Lung (tissue), 12 donors: Measurements from ENCODE around the gene IQCE. TPM values are rescaled to one million over a fixed set of nuclear protein-coding genes. Genes with fewer than 3 reads are reported as not detected.

ENCODE experiments used
- ATAC-seq: fragments of 200-7000 bp; cut with Tn5 transposase; one replicate; pipeline ENCODE4 v1.9.1; 2020; ENCODE audit warnings: moderate number of reproducible peaks; ENCODE audit not compliant: insufficient read depth, low FRiP score
- DNase-seq, 3 donors: peaks; one replicate each; pipeline ENCODE4 v3.0.0-alpha.2; 2013 to 2017
- H3K27ac ChIP-seq, 2 donors: one replicate each; pipeline ENCODE4 v1.5.1; 2013; ENCODE audit warnings: mild to moderate bottlenecking in 2 of 2, moderate library complexity in 2 of 2, control low read depth in 1 of 2, inconsistent platforms in 1 of 2, low read depth in 1 of 2, low read length in 1 of 2
- H3K27me3 ChIP-seq, 3 donors: one replicate each; pipeline ENCODE4 v1.5.1; 2013; ENCODE audit warnings: low read length in 2 of 3; ENCODE audit not compliant: control insufficient read depth in 3 of 3, insufficient read depth in 3 of 3
- H3K36me3 ChIP-seq, 4 donors: one replicate each; pipeline ENCODE4 v1.5.1; 2013; ENCODE audit warnings: low read length in 4 of 4, mild to moderate bottlenecking in 1 of 4, moderate library complexity in 1 of 4; ENCODE audit not compliant: control insufficient read depth in 4 of 4, insufficient read depth in 4 of 4
- H3K4me1 ChIP-seq, 5 donors: one replicate each; pipeline ENCODE4 v1.5.1; 2013; ENCODE audit warnings: low read length in 5 of 5, mild to moderate bottlenecking in 2 of 5, moderate library complexity in 1 of 5; ENCODE audit not compliant: control insufficient read depth in 5 of 5, insufficient read depth in 5 of 5
- H3K4me3 ChIP-seq: one replicate; pipeline ENCODE4 v1.5.1; 2013; ENCODE audit warnings: mild to moderate bottlenecking, control low read depth, moderate library complexity
- H3K9ac ChIP-seq, 2 donors: one replicate each; pipeline ENCODE4 v1.5.1; 2013; ENCODE audit warnings: low read length in 2 of 2, control low read depth in 1 of 2; ENCODE audit not compliant: insufficient read depth in 1 of 2
- H3K9me3 ChIP-seq, 4 donors: one replicate each; pipeline ENCODE4 v1.5.1; 2013; ENCODE audit warnings: low read length in 3 of 4, mild to moderate bottlenecking in 1 of 4, moderate library complexity in 1 of 4; ENCODE audit not compliant: control insufficient read depth in 4 of 4, insufficient read depth in 3 of 4
- WGBS, 2 donors: extraction: QIAGEN DNeasy Blood & Tissue Kit; methylation state at CpG; one replicate each; pipeline ENCODE4 v1.1.7; 2013; 5-methylcytosine and 5-hydroxymethylcytosine counted together
- polyA plus RNA-seq, 2 donors: library from polyadenylated mRNA; stranded (reverse); fragments of 200-250 nt; gene quantifications; one replicate each; pipeline ENCODE4 v1.2.1, GENCODE V29; 2013
- total RNA-seq, 2 donors: library from RNA; depleted of rRNA in 1 of 2; stranded (reverse); fragments of >200 nt in 1 of 2; gene quantifications; one replicate each; pipeline ENCODE4 v1.2.1, GENCODE V29; 2014 to 2021
- TF ChIP-seq, protein P1 (sequence below): IDR thresholded peaks from 2 replicates; pipeline ENCODE4 v1.5.1; 2012; ENCODE audit warnings: mild to moderate bottlenecking; ENCODE audit errors: control extremely low read depth, extremely low read depth
- donor health status: control.
- donor health status: control.
- donor health status: Bipolar disorder and iron deficiency.
- donor health status: healthy.
- donor health status: DM: yes; HTN: yes; CAD: no.

Gene IQCE
- total and polyA plus RNA-seq, 4 donors = 8.1 to 29.0 (median 16.0) TPM

DNA sequence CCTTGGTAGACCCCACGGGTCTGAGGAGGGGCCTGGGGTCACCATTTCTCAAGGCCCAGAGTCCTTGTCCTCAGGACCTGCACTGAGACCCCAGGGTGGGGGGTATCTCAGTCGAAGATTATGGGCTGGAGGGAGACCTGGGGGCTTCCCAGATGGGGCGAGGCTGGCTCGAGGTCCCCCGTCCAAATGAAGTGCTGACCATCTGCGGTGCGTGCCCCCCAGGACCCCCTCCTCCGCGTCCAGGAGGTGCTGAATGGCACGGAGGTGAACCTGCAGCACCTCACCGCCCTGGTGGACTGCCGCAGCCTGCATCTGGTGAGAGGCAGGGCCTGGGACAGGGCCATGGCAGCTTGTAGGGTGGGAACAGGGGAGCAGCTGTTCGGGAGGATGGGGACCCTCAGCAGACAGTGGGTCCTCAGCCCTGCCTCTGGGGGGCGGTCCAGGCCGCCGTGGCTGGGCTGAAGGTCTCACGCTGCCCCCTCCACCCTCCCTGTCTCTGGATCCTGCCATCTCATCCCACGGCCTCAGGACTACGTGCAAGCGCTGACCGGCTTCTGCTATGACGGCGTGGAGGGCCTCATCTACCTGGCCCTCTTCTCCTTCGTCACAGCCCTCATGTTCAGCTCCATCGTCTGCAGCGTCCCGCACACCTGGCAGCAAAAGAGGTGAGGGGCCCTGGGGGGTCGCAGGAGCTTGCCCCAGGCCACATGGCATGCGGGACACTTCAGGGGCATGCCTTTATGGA, 97.3 kb downstream of the IQCE start:
- no peak overlapping the region for H3K27ac ChIP-seq
- H3K36me3 ChIP-seq = peaks cover 0 to 50% (median 30%) of the 10 kb centered on the region in 4 donors
- DNase-seq = no peak
- no peak overlapping the region for H3K4me3 ChIP-seq
- 94% methylated on average over 29 of the region's 29 CpGs for WGBS, 2 donors
- no peak overlapping the region for H3K9ac ChIP-seq
- ATAC-seq = no peak
- TF ChIP-seq, protein P1, sequence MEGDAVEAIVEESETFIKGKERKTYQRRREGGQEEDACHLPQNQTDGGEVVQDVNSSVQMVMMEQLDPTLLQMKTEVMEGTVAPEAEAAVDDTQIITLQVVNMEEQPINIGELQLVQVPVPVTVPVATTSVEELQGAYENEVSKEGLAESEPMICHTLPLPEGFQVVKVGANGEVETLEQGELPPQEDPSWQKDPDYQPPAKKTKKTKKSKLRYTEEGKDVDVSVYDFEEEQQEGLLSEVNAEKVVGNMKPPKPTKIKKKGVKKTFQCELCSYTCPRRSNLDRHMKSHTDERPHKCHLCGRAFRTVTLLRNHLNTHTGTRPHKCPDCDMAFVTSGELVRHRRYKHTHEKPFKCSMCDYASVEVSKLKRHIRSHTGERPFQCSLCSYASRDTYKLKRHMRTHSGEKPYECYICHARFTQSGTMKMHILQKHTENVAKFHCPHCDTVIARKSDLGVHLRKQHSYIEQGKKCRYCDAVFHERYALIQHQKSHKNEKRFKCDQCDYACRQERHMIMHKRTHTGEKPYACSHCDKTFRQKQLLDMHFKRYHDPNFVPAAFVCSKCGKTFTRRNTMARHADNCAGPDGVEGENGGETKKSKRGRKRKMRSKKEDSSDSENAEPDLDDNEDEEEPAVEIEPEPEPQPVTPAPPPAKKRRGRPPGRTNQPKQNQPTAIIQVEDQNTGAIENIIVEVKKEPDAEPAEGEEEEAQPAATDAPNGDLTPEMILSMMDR = no peak
- H3K4me1 ChIP-seq = no peaks in the 10 kb centered on the region
- H3K9me3 ChIP-seq = no peaks in the 10 kb centered on the region
- H3K27me3 ChIP-seq = no peaks in the 10 kb centered on the region

DNA sequence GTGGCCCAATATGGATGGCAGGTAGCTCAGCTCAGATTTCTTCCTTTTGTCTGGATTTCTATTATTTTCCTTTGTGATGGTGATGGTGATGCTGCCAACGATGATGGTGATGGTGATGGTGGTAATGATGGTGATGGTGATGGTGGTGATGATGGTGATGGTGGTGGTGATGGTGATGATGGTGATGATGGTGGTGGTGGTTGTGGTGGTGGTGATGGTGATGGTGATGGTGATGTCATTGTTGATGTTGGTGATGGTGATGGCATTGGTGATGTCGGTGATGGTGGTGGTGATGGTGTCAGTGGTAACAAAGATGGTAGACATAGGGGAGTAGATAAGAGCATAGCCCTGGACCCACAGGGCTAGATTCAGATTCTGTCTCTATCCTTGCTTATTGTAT, 98.4 kb downstream of the IQCE start:
- H3K27ac ChIP-seq = no peak overlapping the region
- TF ChIP-seq, protein P1 = no peak
- ATAC-seq (no peak), DNase-seq (no peak)
- no peak overlapping the region for H3K4me3 ChIP-seq
- H3K4me1 ChIP-seq = no peaks in the 10 kb centered on the region
- H3K36me3 ChIP-seq = peaks cover 0 to 53% (median 26%) of the 10 kb centered on the region in 4 donors
- H3K27me3 ChIP-seq = no peaks in the 10 kb centered on the region
- WGBS, 2 donors = 48 to 61% methylated on average over 2 of the region's 2 CpGs
- H3K9ac ChIP-seq = no peak overlapping the region
- no peaks in the 10 kb centered on the region for H3K9me3 ChIP-seq

DNA sequence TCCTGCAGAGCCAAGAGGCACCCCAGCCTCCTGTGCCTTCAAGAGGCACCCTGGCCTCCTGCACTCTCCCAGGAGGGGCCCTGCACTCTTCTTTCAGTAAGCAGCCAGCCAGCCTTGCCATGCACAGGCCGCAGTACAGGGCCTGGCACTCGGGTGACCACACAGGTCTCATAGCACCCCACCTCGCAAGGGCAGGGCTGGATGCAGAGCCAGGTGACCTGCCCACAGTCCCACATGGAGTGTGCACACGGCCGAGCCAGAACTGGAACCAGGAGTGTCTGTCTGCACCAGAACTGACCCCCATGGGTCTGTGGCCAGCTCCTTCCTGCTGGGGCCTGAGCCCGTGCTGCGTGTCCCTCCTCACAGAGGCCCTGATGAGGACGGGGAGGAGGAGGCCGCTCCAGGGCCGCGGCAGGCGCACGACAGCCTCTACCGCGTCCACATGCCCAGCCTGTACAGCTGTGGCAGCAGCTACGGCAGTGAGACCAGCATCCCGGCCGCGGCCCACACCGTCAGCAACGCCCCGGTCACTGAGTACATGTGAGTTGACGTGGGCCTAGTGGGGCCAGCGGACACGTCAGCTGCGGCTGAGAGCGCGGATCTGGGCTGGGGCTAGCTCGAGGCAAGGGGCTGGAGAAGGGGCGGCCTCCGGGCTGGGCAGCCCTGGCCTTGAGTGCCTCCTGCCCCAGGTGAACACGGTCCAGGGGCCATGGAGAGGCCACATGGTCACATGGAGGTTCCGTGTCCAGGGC, 99.3 kb downstream of the IQCE start:
- DNase-seq (no peak), ATAC-seq (no peak)
- peaks cover 0 to 6% (median 0%) of the 10 kb centered on the region in 5 donors for H3K4me1 ChIP-seq
- whole genome bisulfite sequencing, 2 donors = 95 to 98% methylated on average over 25 to 33 of the region's 33 CpGs
- no peaks in the 10 kb centered on the region for H3K9me3 ChIP-seq
- no peak overlapping the region for H3K27ac ChIP-seq
- peaks cover 0 to 51% (median 20%) of the 10 kb centered on the region in 4 donors for H3K36me3 ChIP-seq
- TF ChIP-seq, protein P1 = no peak
- H3K4me3 ChIP-seq = no peak overlapping the region
- H3K27me3 ChIP-seq = no peaks in the 10 kb centered on the region
- H3K9ac ChIP-seq = no peak overlapping the region
